OCI-LY3 (cell line): Measurements from ENCODE around the gene GOSR1.

Experiments
- CTCF ChIP-seq: fragments of 200-600, 300-600 bp; sonication (generic); IDR thresholded peaks from 2 replicates; pipeline ENCODE4 v1.5.1; 2014; ENCODE audit warnings: antibody characterized with exemption, low read length, low read depth
- EZH2phosphoT487 ChIP-seq: fragments of 200-600 bp; shearing (Covaris generic); IDR thresholded peaks from 2 replicates; pipeline ENCODE4 v1.6.1; 2018; ENCODE audit warnings: antibody characterized with exemption, mixed run types, low read depth

GRCh38 chr17:30472238-30472890 lies 4.8 kb upstream of the GOSR1 start:
- TF ChIP-seq CTCF (no peak), EZH2phosphoT487 (no peak)
